Right hindlimb (tissue), 1 donor: ENCODE measurements around the gene HNRNPR.

Experiments
- DNase-seq: peaks from one replicate; pipeline ENCODE4 v3.0.0-alpha.2; 2018

HNRNPR gene

GRCh38 chr1:23368562-23369334 is 24.7 kb upstream of the HNRNPR start:
- peak; percentile 94 for DNase-seq

GRCh38 chr1:23367791-23368561 is 23.9 kb upstream of the HNRNPR start:
- peak; percentile 99 for DNase-seq

GRCh38 chr1:23367451-23367790 is 23.3 kb upstream of the HNRNPR start:
- DNase-seq, result no peak

GRCh38 chr1:23366598-23366997 is 22.5 kb upstream of the HNRNPR start:
- DNase-seq, result no peak

- no peak for DNase-seq
These were observed 22.1 kb upstream of the HNRNPR start for GRCh38 chr1:23366146-23366545.

- no peak for DNase-seq
These were observed 18.2 kb upstream of the HNRNPR start for GRCh38 chr1:23362218-23362713.

- no peak for DNase-seq
These were observed 14.3 kb upstream of the HNRNPR start for GRCh38 chr1:23358310-23358875.

- DNase-seq, result peak; percentile 51
These were observed 13.2 kb upstream of the HNRNPR start for GRCh38 chr1:23357138-23357908.

- DNase-seq, result no peak
These were observed 12.5 kb upstream of the HNRNPR start for GRCh38 chr1:23356471-23357137.

GRCh38 chr1:23354245-23354644 is 10.2 kb upstream of the HNRNPR start:
- no peak for DNase-seq

GRCh38 chr1:23352096-23352695 is 8.1 kb upstream of the HNRNPR start:
- no peak for DNase-seq

- no peak for DNase-seq
These were observed 1.8 kb upstream of the HNRNPR start for GRCh38 chr1:23345920-23346319.

- DNase-seq, result peak; percentile 43
These were observed 946 bp upstream of the HNRNPR start for GRCh38 chr1:23344987-23345472.

GRCh38 chr1:23343221-23344110 is 618 bp downstream of the HNRNPR start:
- DNase-seq, result peak; percentile 64

- DNase-seq, result no peak
These were observed 2.0 kb downstream of the HNRNPR start for GRCh38 chr1:23341931-23342692.

GRCh38 chr1:23339632-23340031 is 4.5 kb downstream of the HNRNPR start:
- no peak for DNase-seq

- no peak for DNase-seq
These were observed 6.2 kb downstream of the HNRNPR start for GRCh38 chr1:23337869-23338268.

- no peak for DNase-seq
These were observed 12.4 kb downstream of the HNRNPR start for GRCh38 chr1:23331713-23332112.

- no peak for DNase-seq
These were observed 13.2 kb downstream of the HNRNPR start for GRCh38 chr1:23330846-23331245.

GRCh38 chr1:23325393-23325792 is 18.7 kb downstream of the HNRNPR start:
- DNase-seq, result no peak
